ENCODE data around the gene PARD3B. TPM values are rescaled to one million over a fixed set of nuclear protein-coding genes. Genes with fewer than 3 reads are reported as not detected.

PARD3B gene
- total and polyA plus RNA-seq, 2 of the 13 experiments (the other 11 are each of a cell fraction or from before 2014, with no cell fraction given) = 0.71 to 2.3 TPM

DNA sequence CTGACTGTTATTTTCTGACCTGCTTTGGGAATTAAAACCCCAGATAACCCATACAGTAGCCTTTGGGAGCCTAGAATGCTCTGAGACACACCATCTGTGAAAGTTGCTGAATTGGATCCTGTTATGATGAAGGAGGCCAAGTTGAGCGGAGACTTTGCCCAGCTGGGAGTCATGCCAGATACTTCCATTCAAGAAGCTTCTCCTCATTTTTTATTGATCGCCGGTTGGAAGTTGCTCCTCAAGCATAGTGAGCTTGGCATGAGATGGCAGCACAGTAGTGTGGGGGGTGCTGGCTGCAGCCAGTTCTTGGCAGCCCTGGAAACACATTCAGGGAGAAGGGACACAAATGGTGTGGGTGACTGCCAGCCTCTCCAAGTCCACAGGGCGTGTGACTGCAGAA is 866.3 kb downstream of the PARD3B start (continued):
- TF ChIP-seq ZIK1 (CRISPR knock-in tag; IDR thresholded peaks at IDR 0.05; ENCODE audit: borderline replicate concordance, low read depth) (no peak), FOXA1 (IDR thresholded peaks at IDR 0.05) (no peak), FOXA1 (CRISPR knock-in tag; IDR thresholded peaks at IDR 0.05) (no peak), RBM39 (IDR thresholded peaks at IDR 0.05; ENCODE audit: low read depth, low read length, poor library complexity, severe bottlenecking) (no peak), SP5 (CRISPR knock-in tag; IDR thresholded peaks at IDR 0.05; ENCODE audit: borderline replicate concordance, low read depth) (no peak)

DNA sequence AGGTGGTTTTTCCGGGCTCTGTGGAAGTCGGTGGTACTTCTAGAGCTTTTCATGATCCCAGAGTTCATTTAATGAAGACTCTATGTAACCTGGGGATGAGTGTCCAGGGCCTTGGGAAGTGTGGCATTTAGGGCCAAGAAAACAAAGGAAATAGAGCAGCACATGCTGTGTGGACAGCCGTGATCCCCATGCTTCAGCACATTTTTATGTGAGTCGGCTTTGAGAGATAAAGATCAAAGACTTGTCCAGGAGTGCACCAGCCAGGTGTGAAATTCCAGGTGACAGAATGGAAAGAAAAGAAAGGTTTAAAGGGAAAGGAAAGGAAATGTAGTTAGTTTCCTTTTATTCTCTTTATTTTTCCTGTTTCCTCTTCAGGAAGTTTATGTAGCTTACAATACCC is 879.1 kb downstream of the PARD3B start:
- H3K27me3 ChIP-seq (ENCODE audit: control insufficient read depth in 1 of 2, insufficient read depth in 2 of 2, low read length in 2 of 2) = no peaks in the 10 kb centered on the region
- FAIRE-seq (no peak), ATAC-seq (no peak), DNase-seq (ENCODE audit: low spot score) (no peak)
- H3K36me3 ChIP-seq (replicated peaks in 1 of 2; ENCODE audit: control insufficient read depth in 1 of 2, insufficient read depth in 2 of 2, low read length in 2 of 2) = no peaks in the 10 kb centered on the region
- H3K4me3 ChIP-seq (replicated peaks in 1 of 3; ENCODE audit: insufficient read depth in 1 of 3, low read depth in 2 of 3, low read length in 3 of 3) = no peak overlapping the region
- in situ Hi-C loops (cut with HindIII; ENCODE audit: extremely low pct_ligation_motif_present, low pct_unique_long_range_greater_than_20kb) (no loop called here), intact Hi-C loops (cut with micrococcal nuclease; ENCODE audit: unreplicated experiment) (no loop called here)
- H4K20me1 ChIP-seq (ENCODE audit: insufficient read depth, low read length) = no peaks in the 10 kb centered on the region
- POLR2A ChIA-PET = no interaction called here
- H3K9me3 ChIP-seq (ENCODE audit: low read length) = no peaks in the 10 kb centered on the region
- no peak overlapping the region for H3K4me2 ChIP-seq (ENCODE audit: low read depth, low read length)
- H3K79me2 ChIP-seq (ENCODE audit: insufficient read depth, low read length) = no peaks in the 10 kb centered on the region
- CTCF ChIA-PET (ENCODE audit: low intra/inter-chr PET ratio, low total read pairs) = no interaction called here
- H2AFZ ChIP-seq (ENCODE audit: low read length) = no peak overlapping the region
- 39% methylated on average over 4 of the region's 4 CpGs for WGBS (ENCODE audit: low lambda C conversion rate)
- BruUV-seq (replicated peaks) = no TSS peak
- no peak overlapping the region for H3K27ac ChIP-seq (ENCODE audit: extremely low read length, insufficient read depth, low read length)
- H3K9ac ChIP-seq (ENCODE audit: insufficient read depth, low read depth, low read length) = no peak overlapping the region
- H3K4me1 ChIP-seq (ENCODE audit: insufficient read depth, low read length) = no peaks in the 10 kb centered on the region
- TF ChIP-seq, protein P1, sequence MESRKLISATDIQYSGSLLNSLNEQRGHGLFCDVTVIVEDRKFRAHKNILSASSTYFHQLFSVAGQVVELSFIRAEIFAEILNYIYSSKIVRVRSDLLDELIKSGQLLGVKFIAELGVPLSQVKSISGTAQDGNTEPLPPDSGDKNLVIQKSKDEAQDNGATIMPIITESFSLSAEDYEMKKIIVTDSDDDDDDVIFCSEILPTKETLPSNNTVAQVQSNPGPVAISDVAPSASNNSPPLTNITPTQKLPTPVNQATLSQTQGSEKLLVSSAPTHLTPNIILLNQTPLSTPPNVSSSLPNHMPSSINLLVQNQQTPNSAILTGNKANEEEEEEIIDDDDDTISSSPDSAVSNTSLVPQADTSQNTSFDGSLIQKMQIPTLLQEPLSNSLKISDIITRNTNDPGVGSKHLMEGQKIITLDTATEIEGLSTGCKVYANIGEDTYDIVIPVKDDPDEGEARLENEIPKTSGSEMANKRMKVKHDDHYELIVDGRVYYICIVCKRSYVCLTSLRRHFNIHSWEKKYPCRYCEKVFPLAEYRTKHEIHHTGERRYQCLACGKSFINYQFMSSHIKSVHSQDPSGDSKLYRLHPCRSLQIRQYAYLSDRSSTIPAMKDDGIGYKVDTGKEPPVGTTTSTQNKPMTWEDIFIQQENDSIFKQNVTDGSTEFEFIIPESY (CRISPR knock-in tag; IDR thresholded peaks at IDR 0.05) = no peak
- TF ChIP-seq MED1 (CRISPR knock-in tag; IDR thresholded peaks at IDR 0.05) = no peak
- TF ChIP-seq, protein P2, sequence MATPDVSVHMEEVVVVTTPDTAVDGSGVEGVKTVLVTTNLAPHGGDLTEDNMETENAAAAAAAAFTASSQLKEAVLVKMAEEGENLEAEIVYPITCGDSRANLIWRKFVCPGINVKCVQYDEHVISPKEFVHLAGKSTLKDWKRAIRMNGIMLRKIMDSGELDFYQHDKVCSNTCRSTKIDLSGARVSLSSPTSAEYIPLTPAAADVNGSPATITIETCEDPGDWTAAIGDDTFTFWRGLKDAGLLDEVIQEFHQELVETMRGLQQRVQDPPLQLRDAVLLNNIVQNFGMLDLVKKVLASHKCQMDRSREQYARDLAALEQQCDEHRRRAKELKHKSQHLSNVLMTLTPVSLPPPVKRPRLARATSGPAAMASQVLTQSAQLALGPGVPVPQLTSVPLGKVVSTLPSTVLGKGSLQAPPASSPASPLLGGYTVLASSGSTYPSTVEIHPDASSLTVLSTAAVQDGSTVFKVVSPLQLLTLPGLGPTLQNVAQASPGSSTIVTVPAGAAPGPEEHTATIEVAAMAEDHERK (CRISPR knock-in tag; IDR thresholded peaks at IDR 0.05; ENCODE audit: low read depth) = no peak
- TF ChIP-seq, protein P3, sequence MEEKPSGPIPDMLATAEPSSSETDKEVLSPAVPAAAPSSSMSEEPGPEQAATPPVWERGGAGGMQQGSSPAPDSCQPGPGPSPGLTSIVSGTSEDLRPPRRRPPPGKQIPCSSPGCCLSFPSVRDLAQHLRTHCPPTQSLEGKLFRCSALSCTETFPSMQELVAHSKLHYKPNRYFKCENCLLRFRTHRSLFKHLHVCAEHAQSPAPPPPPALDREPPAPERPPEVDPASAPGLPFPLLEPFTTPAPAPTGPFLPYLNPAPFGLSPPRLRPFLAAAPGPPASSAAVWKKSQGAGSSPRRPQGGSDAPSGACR (CRISPR knock-in tag; IDR thresholded peaks at IDR 0.05) = no peak
- no peak for TF ChIP-seq PITX1 (CRISPR knock-in tag; IDR thresholded peaks at IDR 0.05)
- TF ChIP-seq, protein P4, sequence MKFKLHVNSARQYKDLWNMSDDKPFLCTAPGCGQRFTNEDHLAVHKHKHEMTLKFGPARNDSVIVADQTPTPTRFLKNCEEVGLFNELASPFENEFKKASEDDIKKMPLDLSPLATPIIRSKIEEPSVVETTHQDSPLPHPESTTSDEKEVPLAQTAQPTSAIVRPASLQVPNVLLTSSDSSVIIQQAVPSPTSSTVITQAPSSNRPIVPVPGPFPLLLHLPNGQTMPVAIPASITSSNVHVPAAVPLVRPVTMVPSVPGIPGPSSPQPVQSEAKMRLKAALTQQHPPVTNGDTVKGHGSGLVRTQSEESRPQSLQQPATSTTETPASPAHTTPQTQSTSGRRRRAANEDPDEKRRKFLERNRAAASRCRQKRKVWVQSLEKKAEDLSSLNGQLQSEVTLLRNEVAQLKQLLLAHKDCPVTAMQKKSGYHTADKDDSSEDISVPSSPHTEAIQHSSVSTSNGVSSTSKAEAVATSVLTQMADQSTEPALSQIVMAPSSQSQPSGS (CRISPR knock-in tag; IDR thresholded peaks at IDR 0.05) = no peak
- no peak for TF ChIP-seq ZFP90 (CRISPR knock-in tag; IDR thresholded peaks at IDR 0.05; ENCODE audit: borderline replicate concordance)
- TF ChIP-seq SOX13 (IDR thresholded peaks at IDR 0.05) = no peak
- no peak for TF ChIP-seq SOX13 (CRISPR knock-in tag; conservative IDR thresholded peaks at IDR 0.05 in 1 of 2, IDR thresholded peaks at IDR 0.05 in 1 of 2)
- TF ChIP-seq ZNF20 (CRISPR knock-in tag; IDR thresholded peaks at IDR 0.05) = no peak
- TF ChIP-seq, protein P5, sequence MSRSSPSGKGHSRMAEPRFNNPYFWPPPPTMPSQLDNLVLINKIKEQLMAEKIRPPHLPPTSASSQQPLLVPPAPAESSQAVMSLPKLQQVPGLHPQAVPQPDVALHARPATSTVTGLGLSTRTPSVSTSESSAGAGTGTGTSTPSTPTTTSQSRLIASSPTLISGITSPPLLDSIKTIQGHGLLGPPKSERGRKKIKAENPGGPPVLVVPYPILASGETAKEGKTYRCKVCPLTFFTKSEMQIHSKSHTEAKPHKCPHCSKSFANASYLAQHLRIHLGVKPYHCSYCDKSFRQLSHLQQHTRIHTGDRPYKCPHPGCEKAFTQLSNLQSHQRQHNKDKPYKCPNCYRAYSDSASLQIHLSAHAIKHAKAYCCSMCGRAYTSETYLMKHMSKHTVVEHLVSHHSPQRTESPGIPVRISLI (CRISPR knock-in tag; IDR thresholded peaks at IDR 0.05; ENCODE audit: borderline replicate concordance) = no peak
- no peak for TF ChIP-seq AGO1 (IDR thresholded peaks at IDR 0.05; ENCODE audit: low read depth, low read length, poor library complexity, severe bottlenecking)
- TF ChIP-seq HMG20B (CRISPR knock-in tag; conservative IDR thresholded peaks at IDR 0.05) = no peak
- TF ChIP-seq DMAP1 (CRISPR knock-in tag; IDR thresholded peaks at IDR 0.05) = no peak

All from HepG2 (cell line).